HG03469 (cell line): Measurements from ENCODE around the gene ABCA7.

Experiments
- ATAC-seq: cut with Tn5 transposase; IDR thresholded peaks from one replicate; pipeline ENCODE4 v1.9.1; 2021; ENCODE audit warnings: mild to moderate bottlenecking, moderate library complexity, moderate number of reproducible peaks; ENCODE audit not compliant: unreplicated experiment

The ABCA7 gene

DNA sequence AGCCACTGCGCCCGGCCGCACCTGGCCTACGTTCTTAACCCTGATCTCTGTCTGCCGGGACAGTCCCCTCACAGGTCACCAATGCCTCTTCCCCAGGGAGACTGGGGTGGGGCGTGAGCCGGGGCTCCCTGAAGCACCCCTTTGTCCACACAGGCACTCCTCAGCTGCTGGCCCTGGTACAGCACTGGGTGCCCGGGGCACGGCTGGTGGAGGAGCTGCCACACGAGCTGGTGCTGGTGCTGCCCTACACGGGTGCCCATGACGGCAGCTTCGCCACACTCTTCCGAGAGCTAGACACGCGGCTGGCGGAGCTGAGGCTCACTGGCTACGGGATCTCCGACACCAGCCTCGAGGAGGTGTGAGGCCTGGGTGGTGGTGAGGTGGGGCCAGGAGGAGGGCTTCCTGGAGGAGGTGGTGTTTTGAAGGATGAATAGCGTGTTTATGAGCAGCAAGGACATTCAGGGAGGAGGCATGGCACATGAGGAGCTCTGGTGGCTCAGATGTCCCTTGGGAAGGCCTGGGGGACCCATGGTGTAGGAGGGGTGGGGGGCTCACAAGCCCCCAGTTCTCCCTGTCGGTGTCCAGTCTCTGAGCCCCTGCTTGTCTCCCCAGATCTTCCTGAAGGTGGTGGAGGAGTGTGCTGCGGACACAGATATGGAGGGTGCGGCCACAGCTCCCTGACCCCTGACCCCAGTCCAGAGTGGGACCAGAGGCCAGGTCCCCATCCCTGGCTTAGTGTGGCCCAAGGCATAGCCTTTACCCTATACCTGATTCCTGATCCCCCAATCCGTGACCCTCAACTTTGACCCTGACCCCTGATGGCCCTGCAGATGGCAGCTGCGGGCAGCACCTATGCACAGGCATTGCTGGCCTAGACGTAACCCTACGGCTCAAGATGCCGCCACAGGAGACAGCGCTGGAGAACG lies 13.5 kb downstream of the ABCA7 start:
- ATAC-seq: no peak

- ATAC-seq: no peak
Measured at GRCh38 chr19:1054102-1055027, 14.5 kb downstream of the ABCA7 start.

DNA sequence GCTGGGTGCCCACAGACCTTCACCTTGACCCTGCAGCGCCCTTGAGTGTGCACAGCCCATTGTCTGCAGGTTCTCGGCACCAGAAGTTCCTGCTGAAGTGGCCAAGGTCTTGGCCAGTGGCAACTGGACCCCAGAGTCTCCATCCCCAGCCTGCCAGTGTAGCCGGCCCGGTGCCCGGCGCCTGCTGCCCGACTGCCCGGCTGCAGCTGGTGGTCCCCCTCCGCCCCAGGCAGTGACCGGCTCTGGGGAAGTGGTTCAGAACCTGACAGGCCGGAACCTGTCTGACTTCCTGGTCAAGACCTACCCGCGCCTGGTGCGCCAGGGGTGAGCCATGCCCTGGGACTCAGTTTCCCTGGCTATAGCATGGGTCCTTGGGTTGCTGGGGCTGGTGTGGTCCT lies 15.1 kb downstream of the ABCA7 start:
- no peak for ATAC-seq

DNA sequence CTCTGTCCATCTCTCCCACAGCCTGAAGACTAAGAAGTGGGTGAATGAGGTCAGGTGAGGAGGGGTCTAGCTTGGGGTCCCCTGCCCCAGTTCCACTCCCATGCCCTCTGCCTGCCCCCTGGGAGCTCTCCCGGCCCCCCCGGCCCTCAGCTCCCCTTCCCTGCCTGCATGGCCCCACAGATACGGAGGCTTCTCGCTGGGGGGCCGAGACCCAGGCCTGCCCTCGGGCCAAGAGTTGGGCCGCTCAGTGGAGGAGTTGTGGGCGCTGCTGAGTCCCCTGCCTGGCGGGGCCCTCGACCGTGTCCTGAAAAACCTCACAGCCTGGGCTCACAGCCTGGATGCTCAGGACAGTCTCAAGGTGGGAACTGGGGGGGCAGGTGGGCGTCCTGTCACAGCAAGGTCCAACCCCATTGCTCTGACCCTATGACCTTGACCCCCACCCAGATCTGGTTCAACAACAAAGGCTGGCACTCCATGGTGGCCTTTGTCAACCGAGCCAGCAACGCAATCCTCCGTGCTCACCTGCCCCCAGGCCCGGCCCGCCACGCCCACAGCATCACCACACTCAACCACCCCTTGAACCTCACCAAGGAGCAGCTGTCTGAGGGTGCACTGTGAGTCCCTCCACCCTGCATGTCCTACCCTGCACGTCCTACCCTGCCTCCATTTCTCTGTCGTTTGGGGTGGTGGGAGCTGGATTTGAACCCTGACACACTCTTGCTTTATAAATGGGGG lies 16.1 kb downstream of the ABCA7 start:
- ATAC-seq: no peak

DNA sequence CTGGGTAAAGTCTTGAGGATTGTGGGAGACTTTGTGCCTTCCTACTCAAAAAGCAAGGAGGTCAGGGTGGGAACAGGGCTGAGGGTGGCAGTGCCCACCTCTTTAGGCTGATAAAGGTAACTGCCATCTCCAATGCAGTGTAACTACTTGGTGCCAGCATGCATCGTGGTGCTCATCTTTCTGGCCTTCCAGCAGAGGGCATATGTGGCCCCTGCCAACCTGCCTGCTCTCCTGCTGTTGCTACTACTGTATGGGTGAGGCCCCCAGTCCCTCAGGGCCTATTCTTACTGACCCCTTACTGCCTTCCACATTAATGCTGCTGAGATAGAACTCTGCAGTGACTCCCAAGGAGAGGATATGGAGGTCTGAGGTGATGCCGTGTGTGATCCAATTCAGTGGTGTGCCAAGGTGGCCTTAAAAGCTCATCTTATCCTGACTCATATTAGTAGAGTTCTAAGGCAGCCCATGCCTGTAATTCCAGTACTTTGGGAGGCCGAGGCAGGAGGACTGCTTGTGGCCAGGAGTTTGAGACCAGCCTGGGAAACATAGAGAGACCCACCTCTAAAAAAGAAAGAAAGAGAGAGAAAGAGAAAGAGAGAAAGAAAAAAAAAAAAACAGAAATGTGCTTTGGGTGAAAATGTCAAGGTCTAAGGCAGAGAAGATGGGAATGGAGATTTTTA lies 17.4 kb downstream of the ABCA7 start:
- no peak for ATAC-seq

- ATAC-seq: no peak
Measured at GRCh38 chr19:1058112-1058511, 18.2 kb downstream of the ABCA7 start.

DNA sequence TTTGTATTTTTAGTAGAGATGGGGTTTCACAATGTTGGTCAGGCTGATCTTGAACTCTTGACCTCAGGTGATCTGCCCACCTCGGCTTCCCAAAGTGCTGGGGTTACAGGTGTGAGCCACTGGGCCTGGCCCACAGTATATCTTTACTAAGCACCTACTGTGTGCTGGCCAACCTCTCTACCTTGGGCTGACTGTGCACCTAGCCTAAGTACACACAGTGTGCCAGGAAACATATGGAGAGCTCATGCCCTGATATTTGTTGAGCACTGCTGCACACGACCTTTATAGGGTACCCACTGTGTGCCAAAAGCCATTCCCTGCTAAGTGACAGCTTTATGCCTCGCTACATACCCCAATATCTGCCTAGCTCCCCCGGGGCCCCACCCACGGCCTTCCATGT lies 20.8 kb downstream of the ABCA7 start:
- no peak for ATAC-seq

DNA sequence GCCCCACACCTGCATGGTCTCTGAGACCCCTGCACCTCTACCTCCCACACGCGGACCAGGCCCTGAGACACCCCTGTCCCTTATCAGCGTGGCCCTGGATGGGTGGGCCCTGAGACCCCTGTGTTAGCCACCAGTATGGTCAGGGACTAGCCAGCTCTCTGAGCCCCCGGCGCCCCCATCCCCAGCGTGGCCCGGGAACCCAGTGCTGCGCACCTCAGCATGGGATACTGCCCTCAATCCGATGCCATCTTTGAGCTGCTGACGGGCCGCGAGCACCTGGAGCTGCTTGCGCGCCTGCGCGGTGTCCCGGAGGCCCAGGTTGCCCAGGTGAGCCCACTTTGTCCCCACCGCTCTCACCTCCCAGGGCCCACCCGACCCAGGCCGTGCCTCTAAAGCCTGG lies 22.1 kb downstream of the ABCA7 start:
- no peak for ATAC-seq

DNA sequence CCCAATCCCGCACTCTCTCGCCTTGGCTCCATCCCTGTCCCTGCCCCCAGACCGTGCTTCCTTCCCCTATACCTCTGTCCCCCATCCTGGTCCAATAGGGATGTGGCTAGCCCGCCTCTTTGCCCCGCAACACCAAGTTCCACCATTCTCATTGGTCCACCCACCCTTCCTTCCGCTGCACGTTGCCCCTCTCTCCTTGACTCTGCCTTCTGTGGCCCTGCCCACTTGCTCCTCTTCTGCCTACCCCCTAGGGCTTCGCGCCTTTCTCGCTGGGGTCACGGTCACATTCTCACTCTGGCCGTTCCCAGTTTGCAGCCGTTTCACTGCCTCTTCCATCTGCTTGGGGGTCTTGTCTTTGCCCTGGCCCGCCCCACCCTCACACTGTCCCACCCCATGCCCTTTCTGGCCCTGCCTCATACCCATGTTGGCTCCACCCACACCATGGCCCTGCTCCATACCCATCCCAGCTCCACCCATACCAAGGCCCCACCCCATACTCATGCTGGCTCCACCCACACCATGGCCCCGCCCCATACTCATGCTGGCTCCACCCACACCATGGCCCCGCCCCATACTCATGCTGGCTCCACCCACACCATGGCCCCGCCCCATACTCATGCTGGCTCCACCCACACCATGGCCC lies 22.6 kb downstream of the ABCA7 start:
- no peak for ATAC-seq

DNA sequence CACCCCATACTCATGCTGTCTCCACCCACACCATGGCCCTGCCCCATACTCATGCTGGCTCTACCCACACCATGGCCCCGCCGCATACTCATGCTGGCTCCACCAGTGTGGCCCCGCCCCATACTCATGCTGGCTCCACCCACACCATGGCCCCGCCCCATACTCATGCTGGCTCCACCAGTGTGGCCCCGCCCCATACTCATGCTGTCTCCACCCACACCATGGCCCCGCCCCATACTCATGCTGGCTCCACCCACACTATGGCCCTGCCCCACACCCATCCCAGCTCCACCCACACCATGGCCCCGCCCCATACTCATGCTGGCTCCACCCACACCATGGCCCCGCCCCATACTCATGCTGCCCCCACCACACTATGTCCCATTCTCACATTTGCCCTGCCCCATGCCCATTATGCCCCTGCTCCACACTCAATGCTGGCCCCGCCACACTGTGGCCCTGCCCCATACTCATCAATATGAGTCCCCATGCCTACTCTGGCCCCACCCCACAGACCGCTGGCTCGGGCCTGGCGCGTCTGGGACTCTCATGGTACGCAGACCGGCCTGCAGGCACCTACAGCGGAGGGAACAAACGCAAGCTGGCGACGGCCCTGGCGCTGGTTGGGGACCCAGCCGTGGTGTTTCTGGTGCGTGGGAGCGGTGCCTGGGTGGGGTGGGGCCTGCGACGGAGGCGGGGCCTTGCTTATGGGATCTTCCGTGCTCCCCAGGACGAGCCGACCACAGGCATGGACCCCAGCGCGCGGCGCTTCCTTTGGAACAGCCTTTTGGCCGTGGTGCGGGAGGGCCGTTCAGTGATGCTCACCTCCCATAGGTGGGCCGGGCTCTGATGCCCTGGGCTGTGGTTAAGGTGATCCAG lies 23.4 kb downstream of the ABCA7 start:
- ATAC-seq: no peak

DNA sequence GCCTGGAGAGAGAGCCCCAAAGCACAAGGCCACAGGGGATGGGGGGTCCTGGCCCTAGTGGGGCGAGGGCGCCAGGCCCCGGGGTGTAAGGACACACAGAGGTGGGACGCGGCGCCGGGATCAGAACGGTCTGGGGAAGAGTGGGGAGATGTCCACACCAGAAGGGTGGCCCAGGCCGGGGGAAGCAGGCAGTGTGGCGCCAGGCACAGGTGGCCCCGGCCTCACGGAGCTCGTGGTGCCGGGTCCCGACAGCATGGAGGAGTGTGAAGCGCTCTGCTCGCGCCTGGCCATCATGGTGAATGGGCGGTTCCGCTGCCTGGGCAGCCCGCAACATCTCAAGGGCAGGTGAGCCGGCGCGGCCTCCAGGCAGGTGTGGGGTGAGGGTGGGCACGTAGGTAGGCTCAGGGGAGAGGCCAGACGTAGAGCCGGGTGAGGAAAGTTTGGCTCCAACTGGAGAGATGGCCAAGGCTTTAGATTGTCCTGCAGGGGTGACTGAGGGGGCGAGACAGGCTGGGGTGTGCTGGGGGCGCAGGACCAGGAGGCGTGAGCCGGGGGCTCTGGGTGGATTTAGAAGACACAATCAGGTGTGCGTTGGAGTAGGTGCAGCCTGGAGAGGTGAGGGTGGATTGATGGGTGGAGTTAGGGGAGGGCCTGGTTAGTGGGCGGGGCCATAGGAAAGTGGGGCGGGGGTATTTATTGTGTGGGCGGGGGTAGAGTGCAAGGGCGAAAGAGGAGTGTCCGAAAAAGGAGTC lies 24.2 kb downstream of the ABCA7 start:
- no peak for ATAC-seq

GRCh38 chr19:1064661-1065605 lies 25.0 kb downstream of the ABCA7 start:
- ATAC-seq: no peak

DNA sequence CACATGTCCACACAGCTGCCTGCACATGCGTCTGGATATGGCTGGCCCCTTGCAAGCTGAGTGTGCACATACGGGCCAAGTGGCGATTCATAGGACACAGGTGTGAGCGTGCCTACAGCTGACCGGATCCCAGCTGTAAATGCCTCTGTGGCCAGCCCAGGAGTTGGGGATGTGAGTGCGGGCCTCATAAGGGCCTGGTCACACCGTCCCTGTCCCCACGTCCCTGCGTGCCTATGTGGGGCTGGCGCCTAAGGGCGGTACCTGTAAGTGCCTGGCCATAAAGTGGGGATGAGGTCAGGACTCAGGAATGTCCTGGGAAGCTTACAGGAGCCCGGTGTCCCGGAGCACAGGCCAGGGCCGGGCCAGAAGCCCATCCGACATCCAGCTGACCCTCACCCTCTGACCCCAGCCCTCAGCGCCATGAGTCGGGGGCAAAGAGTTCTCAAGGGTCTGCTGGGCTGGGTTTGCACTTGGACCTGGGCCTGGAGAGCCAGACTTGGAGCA lies 25.8 kb downstream of the ABCA7 start:
- no peak for ATAC-seq

GRCh38 chr19:1066251-1066747 lies 26.4 kb downstream of the ABCA7 start:
- ATAC-seq: no peak

DNA sequence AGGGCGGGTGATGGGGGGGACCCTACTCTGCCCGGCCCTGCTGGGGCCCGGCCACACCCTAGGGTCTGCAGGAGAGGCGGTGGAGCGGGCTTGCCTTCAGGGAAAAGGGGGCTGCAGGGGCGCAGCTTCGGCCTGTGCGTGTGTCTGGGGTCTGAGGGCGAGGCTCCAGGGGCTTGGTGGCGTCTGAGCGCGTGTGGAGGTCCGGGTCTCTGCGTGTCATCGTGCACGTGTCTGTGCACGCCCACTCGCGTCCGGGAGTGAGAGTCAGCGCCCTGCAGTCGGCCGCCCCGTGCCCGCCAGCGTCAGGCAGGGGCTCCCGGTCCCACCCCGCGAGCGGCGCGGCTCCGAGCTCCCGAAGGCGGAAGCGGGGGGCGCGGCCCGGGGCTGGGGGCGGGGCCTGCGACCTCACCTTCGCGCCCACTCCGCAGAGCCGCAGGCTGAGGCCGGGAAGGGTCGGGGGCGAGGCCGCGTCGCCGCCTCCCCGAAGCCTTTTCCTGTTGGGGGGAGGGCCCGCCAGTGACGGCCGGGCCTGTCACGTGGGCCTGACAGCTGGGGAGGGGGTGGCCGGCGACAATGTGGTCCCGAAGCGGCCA lies 26.9 kb downstream of the ABCA7 start, which contains the start of gene ARHGAP45:
Gene ARHGAP45 (plus strand): TSS at position 420 of the 593 bp plus-strand sequence. CDS start 239 bp downstream, outside the sequence.
- no peak for ATAC-seq

DNA sequence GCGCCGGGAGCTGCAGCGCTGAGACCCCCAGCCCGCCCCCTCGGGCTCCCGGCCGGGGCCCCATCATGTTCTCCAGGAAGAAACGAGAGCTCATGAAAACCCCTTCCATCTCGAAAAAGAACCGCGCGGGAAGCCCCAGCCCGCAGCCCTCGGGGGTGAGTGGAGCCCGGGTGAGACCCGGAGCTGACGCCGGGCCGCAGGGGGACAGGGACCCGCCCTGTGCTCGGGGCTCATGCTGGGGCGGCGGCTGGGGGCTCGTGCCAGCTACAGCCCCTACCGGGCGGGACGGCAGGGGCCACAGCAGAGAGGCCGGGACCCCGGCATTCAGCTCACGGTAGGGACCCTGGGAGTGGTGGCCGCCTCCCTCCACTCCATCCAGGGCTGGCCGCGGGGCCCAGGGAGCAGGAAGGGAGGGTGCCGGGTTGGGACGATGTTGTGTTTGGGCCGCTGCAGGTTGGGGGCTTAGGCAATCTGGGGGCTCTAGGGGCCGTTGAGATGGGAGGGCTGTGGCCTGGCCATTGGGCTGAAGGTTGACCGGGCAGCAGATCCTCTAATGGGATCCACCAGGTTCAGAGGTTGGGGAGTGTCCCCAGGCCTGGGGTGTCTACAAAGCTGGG lies 27.5 kb downstream of the ABCA7 start:
- ATAC-seq: no peak
